Measurements from ENCODE around the gene WDR37. TPM values are rescaled to one million over a fixed set of nuclear protein-coding genes. Genes with fewer than 3 reads are reported as not detected.
"Not testable (repeated sequence)": the region's sequence is repeated elsewhere in the genome, so short reads cannot be mapped to it uniquely, and the experiment has no call there.

WDR37 gene
- total RNA-seq, 1 experiment from 2014 or later = 6.9 TPM

DNA sequence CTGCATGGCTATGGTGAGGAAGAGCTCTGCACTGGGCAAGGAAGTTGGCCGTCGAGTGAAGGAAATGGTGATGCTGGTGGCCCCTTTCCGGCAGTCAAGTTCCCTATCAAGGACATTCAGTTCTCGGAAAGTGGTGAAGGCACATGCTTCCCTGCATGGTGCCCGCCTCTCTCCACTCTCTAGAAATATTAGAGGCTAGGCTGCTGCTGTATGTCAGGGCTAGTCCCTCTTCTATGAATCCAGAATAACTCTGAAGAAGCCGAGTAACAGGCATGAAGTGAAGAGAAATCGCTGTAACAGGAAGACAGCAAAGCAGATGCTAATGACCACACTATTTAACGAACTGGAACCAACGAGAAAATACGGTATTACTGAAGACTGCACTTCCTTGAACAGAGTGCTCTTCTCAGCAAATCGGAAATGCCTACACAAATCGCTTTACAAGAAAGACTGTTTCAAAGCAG is 12.6 kb upstream of the WDR37 start:
- DNase-seq (ENCODE audit: low read depth) = no peak

DNA sequence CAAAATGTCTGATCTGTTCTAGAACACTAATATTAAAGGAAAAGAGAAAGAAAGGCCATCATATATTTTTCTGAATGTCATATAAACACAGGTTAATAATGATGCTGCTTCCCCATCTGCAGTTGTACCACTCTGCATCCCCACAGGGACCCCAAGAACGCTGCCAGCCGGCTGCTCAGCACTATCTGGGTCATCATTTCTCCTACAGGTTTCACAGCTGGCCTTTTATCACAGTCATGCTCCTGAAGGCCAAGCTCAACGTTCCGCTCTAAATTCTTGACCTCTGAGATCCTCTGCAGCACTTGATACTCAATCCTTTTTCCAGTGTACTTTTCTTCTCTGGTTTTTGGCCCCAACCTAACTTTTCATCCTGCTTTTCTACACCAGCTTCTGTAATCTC is 12.0 kb upstream of the WDR37 start:
- no peak for DNase-seq (ENCODE audit: low read depth)

DNA sequence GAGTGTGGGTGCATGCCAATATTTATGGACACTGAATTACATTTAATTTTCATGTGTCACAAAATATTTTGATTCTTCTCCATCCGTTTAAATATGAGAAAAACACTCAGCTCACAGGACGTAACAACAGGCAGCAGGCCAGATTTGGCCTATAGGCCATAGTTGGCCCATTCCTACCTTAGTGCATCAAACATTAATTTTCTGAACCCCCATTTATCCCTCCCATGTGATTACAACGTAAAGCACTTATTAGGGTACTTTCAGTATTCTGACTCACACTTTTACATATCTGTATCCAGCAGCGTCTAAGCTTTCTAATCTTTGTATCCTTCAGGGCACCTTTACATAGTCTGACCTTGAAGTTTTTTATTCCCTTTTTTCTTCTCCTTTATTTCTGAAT is 11.2 kb upstream of the WDR37 start:
- no peak for DNase-seq (ENCODE audit: low read depth)

DNA sequence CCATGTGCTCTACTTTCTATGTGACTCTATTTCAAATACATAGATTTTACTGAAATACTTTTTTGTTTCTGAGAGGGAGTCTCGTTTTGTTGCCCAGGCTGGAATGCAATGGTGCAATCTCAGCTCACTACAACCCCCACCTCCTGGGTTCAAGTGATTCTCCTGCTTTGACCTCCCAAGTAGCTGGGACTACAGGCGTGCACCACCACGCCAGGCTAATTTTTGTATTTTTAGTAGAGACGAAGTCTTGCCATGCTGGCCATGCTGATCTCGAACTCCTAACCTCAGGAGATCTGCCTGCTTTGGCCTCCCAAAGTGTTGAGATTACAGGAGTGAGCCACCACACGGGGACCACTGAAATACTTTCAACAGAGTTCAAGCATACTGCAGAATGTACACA is 10.8 kb upstream of the WDR37 start:
- DNase-seq (ENCODE audit: low read depth) = no peak

DNA sequence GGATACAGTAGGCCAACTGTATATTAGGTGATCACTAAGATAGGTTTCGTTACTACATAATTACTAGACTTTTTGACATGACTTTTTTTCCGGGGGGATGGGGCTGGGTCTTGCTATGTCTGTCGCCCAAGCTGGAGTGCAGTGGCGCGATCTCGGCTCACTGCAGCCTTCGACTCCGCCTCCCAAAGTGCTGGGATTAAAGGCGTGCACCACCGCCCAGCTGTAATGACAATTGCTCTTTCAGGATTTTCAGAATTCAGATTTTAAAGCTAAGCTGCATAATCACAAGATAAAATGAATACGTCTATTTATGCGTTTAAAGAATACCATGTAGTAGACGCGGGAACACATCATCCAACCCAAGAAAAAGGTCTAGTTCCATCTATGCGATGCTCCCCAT is 8.2 kb upstream of the WDR37 start:
- DNase-seq (ENCODE audit: low read depth) = no peak

DNA sequence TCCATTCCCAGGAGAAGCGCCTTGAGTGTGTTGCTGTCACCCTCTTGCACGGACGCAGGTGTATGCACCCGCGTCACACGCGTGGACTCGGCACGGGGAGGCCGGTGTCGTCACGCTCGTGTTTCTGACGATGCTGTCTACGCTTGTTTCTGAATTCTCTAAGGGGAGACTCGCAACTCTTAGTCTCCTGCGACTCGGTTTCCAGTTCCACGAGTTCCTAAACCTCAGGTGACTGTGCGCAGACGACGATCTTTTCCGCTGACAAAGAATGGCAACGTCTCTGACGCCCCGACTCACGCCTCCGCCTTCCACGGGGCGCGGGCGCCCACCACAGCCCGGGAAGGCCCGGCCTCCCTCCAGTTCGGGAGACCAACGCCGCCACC is 7.8 kb upstream of the WDR37 start:
- DNase-seq (ENCODE audit: low read depth) = no peak

DNA sequence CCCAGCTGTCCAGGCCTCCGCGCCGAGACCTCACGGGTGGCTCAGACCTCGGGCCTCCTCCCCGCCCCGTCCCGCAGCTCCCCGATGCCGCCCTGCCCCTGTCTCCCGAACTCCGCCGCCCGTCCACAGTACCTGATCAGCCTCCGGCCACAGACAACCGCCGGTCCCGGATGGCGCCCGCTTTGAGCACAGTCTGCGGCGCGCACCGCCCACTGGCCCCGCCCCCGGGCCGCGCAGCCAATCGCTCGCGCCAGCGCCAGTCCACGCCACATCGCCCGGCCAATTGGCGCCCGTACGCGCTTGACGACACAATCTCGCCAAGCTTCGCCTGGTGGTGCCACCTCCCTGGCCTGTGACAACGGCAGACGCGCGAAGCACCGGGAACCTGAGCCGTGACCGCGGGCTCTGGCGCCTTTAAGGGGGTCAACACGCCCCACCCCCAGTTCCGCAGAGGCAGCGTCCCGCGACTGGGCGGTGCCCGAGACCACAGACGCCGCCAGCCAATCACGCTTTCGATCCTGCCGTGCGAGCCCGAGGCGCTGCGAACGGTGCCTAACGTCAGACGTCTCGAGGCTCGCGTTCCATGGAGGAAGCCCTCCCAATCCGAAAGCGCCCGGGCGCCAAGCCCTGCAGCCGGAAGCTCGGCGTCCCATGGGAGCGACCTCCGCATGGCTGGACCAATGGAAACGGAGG is 7.3 kb upstream of the WDR37 start, which contains the start of gene IDI1:
IDI1 (minus strand) TSS at position 388 of the 693 bp plus-strand sequence; CDS start at position 272, 116 bp downstream.
- DNase-seq (ENCODE audit: low read depth) = peak; percentile 98

DNA sequence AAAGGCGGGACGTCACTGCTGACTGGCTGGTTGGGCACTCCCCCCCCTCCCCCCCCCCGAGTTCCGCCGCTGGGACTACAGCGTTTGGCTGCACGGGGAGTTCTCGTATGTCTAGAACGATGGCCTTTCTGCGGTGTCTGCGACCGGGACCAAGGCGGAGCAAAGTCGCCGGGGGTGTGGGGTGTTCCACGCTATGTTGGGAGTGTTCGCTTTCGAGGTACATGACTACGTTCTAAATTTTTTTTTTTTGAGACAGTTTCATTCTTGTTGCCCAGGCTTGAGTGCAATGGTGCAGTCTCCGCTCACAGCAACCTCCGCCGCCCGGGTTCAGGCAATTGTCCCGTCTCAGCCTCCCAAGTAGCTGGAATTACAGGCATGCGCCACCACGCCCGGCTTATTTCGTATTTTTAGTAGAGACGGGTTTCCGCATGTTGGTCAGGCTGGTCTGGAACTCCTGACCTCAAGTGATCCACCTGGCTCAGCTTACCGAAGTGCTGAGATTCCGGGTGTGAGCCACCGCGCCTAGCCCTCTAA is 6.7 kb upstream of the WDR37 start:
- no peak for DNase-seq (ENCODE audit: low read depth)

DNA sequence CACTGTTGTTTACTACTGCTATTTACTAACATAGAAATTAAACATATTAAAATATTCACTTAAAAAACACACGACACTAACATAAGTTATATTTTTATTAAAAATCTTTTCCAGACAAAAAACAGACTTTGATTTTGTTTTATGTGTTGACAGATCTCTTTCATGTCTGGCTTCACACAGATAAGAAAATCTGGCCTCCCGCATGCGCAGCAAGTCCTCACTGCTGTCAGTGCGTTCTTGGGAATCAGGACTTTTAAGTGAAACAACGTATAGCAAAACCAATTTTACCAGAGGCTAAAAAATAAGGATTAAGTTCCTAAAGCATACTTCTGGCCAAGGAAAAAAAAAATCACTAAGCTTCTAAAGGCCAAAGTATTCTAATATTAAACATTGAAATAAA is 6.0 kb upstream of the WDR37 start:
- no peak for DNase-seq (ENCODE audit: low read depth)

DNA sequence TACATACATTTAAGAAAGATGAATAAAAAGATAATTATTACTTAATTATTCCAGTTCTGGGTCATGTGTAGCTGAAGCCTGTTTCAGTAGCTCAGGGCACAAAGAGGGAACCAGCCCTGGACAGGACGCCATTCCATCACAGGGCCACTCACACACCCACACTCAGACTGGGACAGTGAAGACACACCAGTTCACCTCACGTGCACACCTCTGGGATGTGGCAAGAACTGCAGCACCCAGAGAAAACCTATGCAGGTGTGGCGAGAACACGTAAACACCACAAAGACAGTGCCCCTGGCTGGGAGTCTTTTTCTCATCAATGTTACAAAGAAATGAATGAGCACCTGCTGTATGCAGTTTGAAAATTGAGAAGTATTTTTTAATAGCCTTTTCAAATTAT is 5.6 kb upstream of the WDR37 start:
- DNase-seq (ENCODE audit: low read depth) = no peak

DNA sequence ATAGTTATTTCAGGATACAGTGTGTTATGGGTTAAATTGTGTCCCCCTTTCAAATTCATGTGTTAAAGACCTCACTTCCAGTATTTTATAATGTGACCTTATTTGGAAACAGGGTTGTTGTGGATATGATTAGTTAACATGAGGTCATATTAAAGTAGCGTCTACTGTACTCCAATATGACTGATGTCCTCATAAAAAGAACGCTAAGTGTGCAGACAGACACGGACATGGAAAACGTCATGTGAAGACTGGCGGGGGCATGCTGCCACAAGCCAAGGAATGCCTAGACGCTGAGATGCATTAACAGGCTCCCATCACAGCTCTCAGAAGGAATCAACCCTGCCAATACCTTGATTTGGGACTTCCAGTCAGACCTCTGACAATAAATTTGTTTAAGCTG is 1.5 kb upstream of the WDR37 start:
- no peak for DNase-seq (ENCODE audit: low read depth)

DNA sequence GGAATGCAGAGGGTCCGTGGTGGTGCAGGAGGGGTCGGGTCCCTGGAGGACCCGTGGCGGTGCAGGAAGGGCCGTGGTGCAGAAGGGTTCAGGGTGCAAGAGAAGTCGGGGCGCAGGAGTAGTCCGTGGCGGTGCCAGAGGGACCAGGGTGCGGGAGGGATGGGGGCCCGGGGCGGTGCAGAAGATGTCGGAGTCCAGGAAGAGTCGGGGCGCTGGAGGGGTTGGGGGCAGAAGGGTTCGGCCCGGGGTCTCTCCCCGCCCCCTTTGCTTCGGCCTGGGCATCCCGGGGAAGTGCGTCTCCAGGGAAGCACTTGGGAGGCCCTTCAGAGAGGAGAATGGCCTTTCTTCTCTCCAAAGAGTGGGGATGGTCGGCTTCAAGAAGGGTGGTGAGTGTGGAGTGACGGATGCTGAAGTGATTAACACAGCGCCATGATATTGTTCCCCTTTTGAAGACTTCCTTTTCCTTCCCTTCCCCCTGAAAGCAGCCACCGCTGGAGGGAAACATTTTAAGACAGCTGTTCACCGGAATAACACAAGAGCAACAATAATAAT is 997 bp downstream of the WDR37 start:
- no peak for DNase-seq (ENCODE audit: low read depth)

DNA sequence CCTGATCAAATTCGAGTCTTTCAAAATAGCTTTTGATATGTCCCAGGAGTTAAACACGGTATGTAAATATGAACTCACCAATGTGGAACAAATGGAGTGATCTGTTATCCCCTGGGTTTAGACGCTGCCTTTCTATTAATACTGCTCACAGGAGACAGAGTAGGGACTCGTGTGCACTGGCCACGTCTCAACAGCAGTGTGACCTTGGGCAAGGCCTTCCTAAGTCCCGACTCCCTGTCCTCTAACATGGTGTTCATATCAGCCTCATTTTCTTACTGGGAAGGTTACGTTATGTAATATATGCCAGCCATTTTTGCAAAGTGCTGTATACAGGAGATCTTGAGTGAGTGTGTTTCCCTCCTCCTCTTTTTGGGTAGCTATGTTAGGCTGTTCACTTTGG is 1.8 kb downstream of the WDR37 start:
- DNase-seq (ENCODE audit: low read depth) = no peak

DNA sequence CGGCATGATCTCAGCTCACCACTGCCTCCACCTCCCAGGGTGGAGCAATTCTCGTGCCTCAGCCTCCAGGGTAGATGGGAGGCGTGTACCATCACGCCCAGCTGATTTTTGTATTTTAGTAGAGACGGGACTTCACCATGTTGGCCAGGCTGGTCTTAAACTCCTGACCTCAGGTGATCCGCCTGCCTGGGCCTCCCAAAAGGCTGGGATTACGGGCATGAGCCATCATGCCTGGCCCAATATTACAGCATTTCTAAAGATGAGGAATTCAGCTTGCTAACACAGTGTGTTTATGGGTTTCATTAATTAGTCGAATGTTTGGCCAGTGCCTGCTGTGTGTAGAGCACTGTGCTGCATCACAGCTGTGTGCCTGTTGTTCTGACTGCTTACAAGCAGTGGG is 3.7 kb downstream of the WDR37 start:
- no peak for DNase-seq (ENCODE audit: low read depth)

DNA sequence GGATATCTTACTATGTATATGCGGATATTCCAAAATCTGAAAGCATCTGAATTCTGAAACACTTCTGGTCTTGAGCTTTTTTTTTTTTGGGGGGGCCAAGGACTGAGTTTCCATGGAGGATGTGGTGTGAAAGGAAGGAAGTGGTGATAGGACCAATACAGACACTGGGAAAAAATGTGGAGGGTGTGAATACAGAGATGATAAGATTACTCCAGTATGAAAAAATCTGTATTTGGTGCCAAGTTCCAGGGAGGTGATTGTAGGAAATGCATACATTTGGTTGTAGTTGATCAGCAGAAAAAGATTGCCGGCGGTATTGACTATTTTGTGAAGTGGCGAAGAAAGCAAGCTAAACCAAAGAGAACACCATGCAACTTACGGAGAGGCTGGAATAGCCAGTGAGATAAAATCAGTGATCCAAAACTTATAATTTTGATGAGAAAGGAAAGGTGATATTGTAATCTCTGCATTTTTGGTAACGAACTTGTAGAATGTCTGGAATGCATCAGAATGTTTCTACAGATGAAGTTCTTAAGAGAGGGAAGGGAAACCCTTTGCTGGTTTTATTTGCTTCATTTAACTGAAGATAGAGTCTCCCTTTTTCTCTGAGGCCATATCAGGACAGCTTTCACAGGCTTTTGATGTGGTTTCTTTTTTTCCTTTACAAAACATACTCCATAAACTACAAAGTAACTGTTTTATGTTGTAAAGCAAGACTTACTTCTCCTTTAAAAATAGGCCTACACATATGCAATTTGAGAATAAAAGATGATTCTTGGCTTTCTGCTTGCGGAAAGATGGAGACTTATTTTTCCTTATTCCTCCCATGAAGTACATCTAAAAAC is 6.0 kb downstream of the WDR37 start:
- DNase-seq (ENCODE audit: low read depth) = peak; percentile 46

DNA sequence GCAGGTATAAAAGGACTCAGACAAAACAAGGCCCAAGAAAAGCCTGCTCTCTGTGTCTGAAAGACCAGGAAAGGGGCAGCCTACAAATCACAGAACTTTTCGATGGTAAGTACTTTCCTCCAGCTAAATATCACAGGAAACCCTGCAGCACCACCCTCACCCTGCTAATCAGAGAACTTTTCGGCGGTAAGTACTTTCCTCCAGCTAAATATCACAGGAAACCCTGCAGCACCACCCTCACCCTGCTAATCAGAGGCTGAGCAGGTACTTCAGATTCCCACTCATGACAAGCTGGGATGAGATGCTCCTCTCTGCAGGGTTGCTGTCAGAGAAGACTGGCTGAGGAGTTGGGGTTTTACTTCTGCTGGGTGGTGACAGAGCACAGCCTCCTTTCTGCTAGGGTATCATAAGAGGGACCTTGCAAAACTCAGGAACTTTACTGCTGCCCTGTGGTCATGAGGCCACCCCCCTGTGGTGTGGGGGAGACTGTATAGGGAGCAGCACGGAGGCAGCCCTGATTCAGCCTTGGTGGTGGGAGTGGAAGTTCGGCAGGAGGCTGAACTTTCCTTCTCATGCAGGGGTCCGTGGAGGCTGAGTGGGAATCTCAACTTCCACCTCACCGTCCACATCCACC is 7.2 kb downstream of the WDR37 start:
- DNase-seq (ENCODE audit: low read depth) = no peak

DNA sequence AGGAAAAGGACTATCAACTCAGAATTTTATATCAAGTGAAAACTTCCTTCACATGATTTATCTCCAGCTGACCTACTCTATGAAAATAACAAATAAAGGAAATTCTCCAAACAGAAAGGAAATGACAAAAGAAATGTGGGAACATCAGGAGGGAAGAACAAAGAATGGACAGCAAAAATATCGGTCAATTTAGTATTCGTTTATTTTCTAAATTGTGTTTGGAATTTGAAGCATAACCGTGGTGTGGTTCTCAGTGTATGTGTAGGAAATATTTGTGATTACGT is 8.7 kb downstream of the WDR37 start:
- DNase-seq (ENCODE audit: low read depth) = no peak

DNA sequence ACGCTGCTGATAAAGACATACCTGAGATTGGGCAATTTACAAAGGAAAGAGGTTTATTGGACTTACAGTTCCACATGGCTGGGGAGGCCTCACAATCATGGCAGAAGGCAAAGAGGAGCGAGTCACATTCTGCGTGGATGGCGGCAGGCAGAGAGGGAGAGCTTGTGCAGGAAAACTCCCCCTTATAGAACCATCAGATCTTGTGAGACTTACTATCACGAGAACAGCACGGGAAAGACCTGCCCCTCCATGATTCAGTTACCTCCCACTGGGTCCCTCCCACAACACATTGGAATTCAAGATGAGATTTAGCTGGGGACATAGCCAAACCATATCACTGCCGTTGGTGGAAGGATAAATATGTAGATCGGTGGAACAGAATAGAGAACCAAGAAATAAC is 10.5 kb downstream of the WDR37 start:
- DNase-seq (ENCODE audit: low read depth) = not testable (repeated sequence)

DNA sequence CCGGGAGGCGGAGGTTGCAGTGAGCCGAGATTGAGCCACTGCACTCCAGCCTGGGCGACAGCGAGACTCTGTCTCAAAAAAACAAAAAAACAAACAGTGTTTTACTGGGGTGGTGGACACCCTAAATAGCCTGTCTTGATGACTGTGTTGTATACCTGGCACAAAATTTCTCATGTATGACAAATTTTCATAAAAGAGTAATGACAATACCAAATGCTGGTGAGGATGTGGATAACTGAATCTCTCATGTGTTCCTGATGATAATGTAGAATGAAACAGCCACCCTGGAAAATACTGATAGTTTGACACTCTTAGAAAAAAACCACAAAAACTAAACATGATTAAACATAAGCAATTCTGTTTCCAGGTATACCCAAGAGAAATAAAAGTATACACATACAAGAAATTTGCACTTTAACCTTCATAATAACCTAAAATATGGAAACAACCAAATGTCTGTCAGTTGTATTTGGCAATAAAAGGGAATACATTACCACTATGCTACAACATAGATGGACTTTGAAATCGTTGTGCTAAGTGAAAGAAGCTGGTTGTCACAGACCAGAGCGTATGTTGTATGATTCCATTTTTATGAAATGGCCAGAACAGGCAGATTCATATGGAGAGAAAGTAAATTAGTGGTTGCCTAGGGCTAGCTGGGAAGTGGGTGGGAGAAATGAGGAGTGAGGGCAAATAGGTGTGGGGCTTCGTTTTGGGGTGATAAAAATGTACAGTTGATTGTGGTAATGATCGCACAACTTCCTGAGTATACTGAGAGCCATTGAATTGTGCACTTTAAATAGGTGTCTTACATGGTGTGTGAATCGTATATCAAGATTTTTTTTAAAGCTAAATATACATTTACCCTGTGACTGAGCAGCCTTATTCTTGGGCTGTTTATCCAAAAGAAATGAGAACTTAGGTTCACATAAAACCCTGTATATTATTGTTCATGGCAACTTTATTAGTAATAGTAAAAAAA is 12.5 kb downstream of the WDR37 start:
- no peak for DNase-seq (ENCODE audit: low read depth)

DNA sequence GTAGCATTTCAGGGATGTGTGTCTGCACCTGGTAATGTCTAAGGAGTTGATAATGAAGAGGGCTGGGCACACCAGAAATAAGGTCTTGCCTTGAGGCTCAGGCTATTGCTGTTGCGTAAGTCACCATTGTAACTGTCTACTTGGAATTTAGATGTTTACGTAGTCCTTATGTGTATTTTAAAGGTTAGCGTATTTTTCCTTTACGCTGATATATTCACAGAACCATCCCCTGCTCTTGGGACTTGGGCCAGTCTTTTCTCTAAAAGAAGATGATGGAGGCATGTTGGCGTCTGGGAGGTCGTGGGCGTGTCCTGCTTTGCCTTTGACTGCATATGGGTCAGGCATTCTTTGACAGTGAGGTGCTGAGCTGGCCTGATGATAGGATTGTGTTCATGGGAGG is 14.7 kb downstream of the WDR37 start:
- DNase-seq (ENCODE audit: low read depth) = no peak

DNA sequence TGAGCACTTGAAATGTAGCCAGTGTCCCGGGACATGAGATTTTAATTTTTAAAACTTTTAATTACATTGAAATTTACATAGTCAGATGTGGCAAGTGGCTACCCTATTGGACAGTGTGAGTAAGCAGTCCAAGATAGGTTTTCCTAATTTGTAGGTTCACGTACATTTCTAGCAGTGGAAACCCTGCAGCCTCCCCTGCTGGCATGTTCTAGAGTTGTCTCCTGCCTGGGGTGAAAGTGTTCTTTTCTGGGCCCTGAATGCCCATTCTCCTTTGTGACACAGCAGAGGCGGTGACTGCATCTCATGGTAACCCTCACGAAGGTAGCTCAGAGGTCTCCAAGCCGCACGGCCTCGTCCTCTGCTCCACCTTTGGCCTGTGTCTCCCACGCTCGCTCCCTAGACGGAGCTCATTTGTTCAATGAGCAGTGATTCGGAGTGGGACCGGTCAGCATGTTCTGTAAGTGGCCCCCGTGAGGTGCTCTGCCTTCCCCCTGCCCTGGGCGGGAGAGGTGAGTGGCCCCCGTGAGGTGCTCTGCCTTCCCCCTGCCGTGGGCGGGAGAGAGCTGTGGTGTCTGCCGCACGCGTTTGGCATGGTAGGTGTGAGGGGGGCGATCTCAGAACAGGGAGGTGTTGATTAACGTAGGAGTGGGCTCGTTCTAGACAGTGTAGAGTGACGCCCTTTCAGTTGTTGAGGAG is 18.0 kb downstream of the WDR37 start:
- DNase-seq (ENCODE audit: low read depth) = no peak

Measured in Daoy (cell line).